PFSK-1 (cell line): Measurements from ENCODE around the gene SMIM22.

Experiments used
- FOXP2 ChIP-seq: optimal IDR thresholded peaks from 2 replicates; pipeline ENCODE3; 2011; ENCODE audit warnings: borderline replicate concordance, control low read depth, inconsistent platforms; ENCODE audit not compliant: insufficient read depth; ENCODE audit errors: extremely low read length, extremely low read depth
- POLR2AphosphoS5 ChIP-seq: IDR thresholded peaks from 2 replicates; pipeline ENCODE4 v1.6.1; 2012; ENCODE audit warnings: low read depth, mild to moderate bottlenecking, control low read depth, low read length, moderate library complexity
- SIN3A ChIP-seq: IDR thresholded peaks from 2 replicates; pipeline ENCODE4 v1.6.1; 2012; ENCODE audit warnings: mild to moderate bottlenecking, low read length, moderate library complexity, borderline replicate concordance; ENCODE audit not compliant: insufficient read depth
- TAF1 ChIP-seq: IDR thresholded peaks from 2 replicates; pipeline ENCODE4 v1.6.1; 2012; ENCODE audit warnings: low read length, control low read depth, borderline replicate concordance; ENCODE audit not compliant: insufficient read depth
- TF ChIP-seq, protein P1 (sequence below), 2 experiments: IDR thresholded peaks; 2 replicates each; pipeline versions ENCODE4 v1.6.1 to v1.8.0; 2011 to 2012; ENCODE audit warnings: low read depth in 2 of 2, low read length in 2 of 2, control low read depth in 1 of 2, inconsistent platforms in 1 of 2, mild to moderate bottlenecking in 1 of 2, moderate library complexity in 1 of 2; ENCODE audit not compliant: insufficient read depth in 1 of 2

SMIM22 gene

DNA sequence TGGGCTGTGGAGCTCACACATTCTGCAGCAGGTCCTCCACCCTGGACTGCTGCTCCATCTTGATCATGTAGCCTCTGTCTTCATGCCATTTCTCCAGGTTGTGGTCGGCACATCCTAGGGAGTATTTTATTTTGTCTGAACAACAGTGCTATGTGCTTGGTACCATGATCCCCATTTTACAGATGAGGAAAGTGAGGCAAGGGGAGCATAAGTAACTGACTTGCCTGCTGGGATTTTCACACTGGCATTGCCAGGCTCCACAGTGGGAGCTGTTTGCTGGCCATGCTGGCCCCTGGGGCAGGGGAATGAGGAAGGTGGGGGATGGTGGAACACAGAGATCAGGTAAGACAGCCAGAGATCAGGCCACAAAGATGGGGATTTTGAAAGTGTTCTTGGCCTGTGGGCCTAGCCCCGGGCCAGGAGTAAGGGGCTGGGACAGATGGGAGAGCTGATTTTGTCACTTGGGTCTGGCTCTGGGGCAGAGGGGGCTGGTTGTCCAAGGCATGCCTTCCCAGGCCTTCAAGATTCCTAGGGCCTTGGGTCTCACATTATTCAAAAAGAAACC, 18.9 kb upstream of the SMIM22 start:
- TF ChIP-seq SIN3A, result no peak

DNA sequence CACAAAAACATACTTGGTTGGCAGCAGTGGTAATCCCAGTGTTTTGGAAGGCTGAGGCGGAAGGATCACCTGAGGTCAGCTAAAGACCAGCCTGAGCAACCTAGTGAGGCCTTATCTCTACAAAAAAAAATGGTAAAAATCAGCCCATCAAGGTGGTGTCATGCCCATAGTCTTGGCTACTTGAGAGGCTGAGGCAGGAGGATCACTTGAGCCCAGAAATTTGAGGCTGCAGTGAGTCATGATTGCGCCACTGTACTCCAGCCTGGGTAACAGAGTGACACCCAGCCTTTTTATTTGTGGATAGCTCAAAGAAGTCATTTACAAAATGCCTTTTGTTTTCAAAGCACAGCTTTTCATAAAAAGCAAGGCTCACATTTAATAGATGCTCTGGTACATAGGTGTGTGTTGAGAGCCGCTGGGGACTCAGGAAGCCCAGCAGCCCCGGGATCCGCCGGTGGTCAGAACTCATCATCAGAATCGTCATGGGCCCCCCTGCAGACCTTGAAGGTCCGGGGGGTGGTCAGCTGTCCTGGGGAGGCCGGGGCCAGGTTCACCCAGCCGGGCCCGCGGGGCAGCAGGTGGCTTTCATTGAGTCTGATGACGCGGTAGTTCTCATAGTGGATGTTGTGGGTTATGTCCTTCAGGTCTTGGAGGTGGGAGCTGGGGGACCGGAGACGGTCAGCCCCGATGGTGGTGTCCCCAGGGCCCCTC, 17.7 kb upstream of the SMIM22 start:
- TF ChIP-seq FOXP2 (no peak), SIN3A (no peak), POLR2AphosphoS5 (no peak), TAF1 (no peak)
- TF ChIP-seq, protein P1, sequence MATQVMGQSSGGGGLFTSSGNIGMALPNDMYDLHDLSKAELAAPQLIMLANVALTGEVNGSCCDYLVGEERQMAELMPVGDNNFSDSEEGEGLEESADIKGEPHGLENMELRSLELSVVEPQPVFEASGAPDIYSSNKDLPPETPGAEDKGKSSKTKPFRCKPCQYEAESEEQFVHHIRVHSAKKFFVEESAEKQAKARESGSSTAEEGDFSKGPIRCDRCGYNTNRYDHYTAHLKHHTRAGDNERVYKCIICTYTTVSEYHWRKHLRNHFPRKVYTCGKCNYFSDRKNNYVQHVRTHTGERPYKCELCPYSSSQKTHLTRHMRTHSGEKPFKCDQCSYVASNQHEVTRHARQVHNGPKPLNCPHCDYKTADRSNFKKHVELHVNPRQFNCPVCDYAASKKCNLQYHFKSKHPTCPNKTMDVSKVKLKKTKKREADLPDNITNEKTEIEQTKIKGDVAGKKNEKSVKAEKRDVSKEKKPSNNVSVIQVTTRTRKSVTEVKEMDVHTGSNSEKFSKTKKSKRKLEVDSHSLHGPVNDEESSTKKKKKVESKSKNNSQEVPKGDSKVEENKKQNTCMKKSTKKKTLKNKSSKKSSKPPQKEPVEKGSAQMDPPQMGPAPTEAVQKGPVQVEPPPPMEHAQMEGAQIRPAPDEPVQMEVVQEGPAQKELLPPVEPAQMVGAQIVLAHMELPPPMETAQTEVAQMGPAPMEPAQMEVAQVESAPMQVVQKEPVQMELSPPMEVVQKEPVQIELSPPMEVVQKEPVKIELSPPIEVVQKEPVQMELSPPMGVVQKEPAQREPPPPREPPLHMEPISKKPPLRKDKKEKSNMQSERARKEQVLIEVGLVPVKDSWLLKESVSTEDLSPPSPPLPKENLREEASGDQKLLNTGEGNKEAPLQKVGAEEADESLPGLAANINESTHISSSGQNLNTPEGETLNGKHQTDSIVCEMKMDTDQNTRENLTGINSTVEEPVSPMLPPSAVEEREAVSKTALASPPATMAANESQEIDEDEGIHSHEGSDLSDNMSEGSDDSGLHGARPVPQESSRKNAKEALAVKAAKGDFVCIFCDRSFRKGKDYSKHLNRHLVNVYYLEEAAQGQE (IDR thresholded peaks at IDR 0.05; ENCODE audit: insufficient read depth in 1 of 2, low read depth in 2 of 2, low read length in 2 of 2), result no peak

DNA sequence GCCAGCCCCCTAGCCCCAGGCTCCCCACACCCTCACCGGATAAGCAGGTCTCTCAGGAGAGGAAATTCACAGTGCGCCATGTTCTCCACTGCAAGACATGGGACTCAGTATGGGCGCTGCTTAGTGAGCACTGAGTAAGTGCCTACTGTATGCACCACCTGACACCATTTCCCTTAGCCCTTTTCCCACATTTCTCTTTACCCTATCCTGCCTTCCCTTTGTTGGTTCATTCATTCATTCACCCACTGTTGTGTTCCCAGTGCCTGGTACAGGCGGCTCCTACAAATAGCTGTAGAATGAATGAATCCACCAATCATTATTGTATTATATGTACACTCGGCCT, 17.1 kb upstream of the SMIM22 start:
- TF ChIP-seq FOXP2, result no peak
- TF ChIP-seq TAF1, result no peak
- no peak for TF ChIP-seq SIN3A
- TF ChIP-seq POLR2AphosphoS5, result no peak
- TF ChIP-seq, protein P1 (IDR thresholded peaks at IDR 0.05; ENCODE audit: insufficient read depth in 1 of 2, low read depth in 2 of 2, low read length in 2 of 2), result no peak

DNA sequence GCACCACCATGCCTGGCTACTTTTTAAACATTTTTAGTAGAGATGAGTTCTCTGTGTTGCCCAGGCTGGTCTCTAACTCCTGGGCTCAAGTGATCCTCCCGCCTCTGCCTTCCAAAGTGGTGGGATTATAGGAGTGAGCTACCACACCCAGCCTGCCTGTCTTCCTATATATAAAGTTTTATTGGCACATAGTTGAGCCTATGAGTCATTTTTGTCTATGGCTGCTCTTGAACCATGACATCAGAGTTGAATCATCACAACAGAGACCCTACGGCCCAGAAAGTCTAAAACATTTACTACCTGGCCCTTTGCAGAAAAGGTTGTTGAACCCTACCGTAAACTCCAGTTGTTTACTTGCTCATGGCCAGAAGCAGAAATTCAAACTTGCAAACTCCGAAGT, 14.9 kb upstream of the SMIM22 start:
- no peak for TF ChIP-seq TAF1
- TF ChIP-seq POLR2AphosphoS5, result no peak
- TF ChIP-seq, protein P1 (IDR thresholded peaks at IDR 0.05; ENCODE audit: insufficient read depth in 1 of 2, low read depth in 2 of 2, low read length in 2 of 2), result no peak
- TF ChIP-seq SIN3A, result no peak
- no peak for TF ChIP-seq FOXP2

DNA sequence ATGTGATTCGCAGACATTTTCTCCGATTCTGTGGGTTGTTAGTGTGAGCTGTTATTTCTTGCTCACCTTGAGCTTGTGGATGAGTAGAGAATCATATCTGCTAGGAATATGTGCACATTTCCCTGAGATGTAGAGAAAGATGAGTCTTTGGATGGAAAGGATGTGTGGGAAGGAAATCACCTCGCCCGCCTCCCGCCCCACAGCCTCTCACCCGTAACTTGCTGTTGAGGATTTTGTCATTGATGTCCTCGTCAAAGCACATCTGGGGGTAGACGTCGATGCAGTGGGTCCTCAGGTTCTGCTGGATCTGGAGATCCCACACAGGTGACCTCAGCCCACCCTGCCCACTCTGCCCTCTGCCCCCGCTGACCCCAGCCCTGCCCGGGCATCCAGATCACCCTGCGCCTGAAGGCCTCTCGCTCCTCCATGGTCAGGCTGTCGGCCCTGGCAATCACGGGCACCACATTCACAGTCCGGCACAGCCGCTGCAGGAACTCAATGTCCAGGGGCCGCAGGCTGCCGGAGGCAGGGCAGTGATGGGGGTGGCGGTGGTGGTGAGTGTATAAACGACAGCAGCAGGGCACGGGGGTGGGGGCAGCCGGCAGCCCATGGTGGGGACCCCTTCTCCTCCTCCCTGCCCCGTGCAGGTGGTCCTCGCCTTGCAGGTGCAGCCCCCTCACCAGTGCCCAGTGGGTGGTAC, 11.8 kb upstream of the SMIM22 start:
- no peak for TF ChIP-seq POLR2AphosphoS5
- TF ChIP-seq FOXP2, result no peak
- TF ChIP-seq, protein P1 (IDR thresholded peaks at IDR 0.05; ENCODE audit: insufficient read depth in 1 of 2, low read depth in 2 of 2, low read length in 2 of 2), result no peak
- TF ChIP-seq SIN3A, result no peak
